HG03520 (cell line): ENCODE results near the gene CRYGC.
"Not testable (repeated sequence)": the region's sequence is repeated elsewhere in the genome, so short reads cannot be mapped to it uniquely, and the experiment has no call there.

ENCODE experiments used
- ATAC-seq: cut with Tn5 transposase; IDR thresholded peaks from one replicate; pipeline ENCODE4 v1.9.1; 2021; ENCODE audit warnings: mild to moderate bottlenecking, moderate library complexity; ENCODE audit not compliant: unreplicated experiment

The CRYGC gene

DNA sequence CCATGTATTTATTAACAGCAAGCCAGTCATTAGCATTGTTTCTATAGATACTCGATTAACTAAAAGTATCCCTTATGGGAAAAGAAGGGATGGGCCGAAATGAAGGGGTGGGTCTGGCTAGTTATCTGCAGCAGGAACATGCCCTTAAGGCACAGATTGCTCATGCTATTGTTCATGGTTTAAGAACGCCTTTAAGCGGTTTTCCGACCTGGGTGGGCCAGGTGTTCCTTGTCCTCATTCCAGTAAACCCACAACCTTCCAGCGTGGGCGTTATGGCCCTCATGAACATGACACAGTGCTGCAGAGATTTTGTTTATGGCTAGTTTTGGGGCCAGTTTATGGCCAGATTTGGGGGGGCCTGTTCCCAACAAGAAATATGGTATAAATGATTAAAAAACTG, 8.7 kb upstream of the CRYGC start:
- not testable (repeated sequence) for ATAC-seq

DNA sequence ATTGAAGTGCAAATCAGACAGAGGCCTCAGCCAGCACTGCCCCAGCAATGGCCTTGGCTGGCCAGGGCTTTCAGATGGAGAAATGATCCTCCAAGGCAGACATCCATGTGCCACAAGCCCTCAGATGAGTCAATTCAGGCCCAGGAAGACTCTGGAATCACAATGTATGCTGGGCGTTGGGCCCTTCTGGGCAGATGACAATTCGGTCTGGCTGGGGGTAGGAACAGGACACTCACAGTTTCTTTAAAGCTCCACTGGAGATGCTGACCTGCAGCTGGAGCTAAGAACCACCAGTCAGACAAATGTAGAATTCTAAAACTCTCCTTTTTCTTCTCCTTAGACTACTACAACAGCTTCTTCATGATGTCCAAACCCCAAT, 7.1 kb upstream of the CRYGC start:
- ATAC-seq, result no peak

DNA sequence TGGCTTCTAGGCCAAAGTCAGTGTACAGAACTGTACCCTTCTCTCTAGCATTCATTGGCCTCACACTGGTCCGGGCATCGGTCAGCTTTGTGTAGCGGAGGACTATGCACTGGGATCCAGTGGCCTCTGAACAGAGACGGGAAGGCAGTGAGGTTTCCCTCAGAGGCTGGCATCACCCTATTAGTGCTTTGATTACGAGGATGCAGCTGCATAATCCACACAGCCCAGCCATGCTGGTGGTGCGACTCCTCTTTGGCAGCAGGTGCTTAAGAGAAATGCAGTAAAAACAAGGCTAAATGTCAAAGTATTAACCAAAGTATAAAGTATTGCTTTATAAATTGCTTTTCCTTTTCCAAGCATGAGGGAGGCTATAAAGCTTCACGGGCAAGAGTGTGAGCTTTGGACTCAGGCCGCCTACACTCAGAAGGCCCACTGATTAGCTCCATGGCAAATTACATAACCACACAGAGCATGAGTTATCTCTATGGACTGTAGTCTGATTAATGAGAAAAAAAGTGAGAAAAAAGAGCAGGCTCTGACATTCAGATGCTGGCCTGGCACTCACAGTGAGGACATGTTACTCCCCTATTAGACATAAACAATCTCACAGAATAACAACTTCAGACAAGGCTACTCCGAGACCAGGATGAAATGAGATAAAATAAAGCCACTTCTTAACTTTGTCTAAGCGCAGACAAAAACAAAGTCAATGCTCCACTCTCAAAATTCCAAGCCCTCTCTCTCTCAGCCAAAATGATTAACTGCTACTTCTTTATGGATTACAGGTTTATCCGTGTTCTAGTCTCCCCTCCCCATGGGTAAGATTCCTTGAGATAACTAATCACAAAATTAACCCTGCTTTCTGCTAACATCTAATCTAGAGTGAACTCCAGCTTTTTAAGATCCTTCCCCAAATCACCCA, 6.4 kb upstream of the CRYGC start:
- no peak for ATAC-seq

DNA sequence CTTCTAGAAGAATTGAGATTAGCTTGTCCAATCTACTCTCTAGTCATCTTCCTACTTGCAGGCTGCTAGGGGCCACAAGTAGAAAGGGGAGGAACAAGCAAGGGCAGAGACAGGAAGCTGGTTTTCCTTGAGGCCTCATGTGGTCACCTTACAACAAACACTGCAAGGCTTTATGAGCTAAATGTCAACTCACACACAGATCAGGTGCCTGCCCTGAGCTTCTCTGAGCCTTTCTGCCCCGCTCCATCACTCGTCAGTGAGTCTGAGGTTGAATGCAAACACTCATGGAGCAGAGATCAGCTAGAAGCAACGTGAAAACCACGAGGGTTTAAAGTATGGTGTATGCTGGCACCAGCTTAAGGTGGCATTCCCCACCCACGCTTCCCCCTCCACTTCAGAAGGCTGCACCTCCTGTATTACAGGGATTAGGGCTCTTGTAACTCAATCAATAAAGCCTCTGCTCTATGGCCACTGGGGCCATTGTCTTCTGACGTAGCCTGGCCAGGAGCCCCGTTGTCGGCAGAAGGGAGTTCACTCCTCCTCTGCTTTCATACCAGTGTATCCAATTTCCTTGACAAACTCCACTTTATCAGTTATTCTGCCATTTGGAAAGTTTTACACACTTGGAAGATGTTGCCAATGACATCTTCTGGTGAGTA, 5.4 kb upstream of the CRYGC start:
- ATAC-seq, result no peak

DNA sequence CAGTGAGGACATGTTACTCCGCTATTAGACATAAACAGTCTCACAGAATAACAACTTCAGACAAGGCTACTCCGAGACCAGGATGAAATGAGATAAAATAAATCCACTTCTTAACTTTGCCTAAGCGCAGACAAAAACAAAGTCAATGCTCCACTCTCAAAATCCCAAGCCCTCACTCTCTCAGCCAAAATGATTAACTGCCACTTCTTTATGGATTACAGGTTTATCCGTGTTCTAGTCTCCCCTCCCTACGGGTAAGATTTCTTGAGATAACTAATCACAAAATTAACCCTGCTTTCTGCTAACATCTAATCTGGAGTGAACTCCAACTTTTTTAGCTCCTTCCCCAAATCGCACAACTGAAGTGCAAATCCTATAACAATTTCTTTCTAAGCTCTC, 1.1 kb upstream of the CRYGC start:
- no peak for ATAC-seq

DNA sequence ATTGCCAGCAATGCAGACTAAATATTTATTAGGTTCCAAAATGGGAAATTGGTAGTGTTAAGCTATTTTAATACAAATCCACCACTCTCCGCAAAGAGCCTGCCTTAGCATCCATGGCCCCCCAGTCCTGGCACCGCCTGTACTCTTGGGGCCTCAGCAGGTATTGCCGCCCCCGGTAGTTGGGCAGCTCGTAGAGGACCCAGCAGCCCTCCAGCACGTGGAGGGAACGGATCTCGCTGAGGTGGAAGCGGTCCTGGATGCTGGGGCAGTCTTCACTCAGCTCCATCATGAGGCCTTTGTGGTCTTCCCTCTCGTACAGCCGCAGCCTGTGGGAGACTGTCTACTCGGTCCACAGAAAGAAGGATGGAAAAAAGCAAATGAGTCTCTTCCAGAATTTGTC, 1.5 kb downstream of the CRYGC start:
- no peak for ATAC-seq

DNA sequence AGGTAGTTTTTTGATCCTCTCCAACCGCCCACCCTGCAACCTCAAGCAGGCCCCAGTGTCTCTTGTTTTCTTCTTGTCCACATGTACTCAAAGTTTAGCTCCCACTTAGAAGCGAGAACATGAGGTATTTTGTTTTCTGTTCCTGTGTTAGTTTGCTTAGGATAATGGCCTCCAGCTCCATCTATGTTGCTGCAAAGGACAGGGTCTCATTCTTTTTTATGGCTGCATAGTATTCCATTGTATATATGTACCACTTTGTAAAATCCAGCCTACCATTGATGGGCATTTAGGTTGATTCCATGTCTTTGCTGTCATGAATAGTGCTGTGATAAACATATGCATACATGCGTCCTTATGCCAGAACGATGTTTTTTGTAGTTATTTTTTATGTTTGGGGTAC, 2.5 kb downstream of the CRYGC start:
- ATAC-seq, result no peak

DNA sequence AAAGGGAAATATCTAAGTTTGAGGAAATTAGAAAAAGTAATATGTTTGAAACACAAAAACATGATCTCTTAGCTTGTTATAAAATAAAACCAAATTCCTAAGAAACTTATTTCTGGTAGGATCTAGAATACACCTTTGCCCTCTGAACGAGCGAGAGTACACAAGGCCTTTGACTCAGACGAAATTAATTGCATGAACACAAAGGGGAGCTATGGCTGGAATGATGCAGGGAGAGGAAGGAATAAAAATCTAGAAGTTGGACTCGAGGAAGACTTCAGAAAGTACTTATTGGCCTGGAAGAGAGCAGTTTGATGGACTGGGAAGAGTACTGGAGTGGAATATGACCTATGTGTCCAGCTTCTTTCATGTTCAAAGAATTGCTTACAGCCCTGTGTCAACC, 4.4 kb downstream of the CRYGC start:
- no peak for ATAC-seq

DNA sequence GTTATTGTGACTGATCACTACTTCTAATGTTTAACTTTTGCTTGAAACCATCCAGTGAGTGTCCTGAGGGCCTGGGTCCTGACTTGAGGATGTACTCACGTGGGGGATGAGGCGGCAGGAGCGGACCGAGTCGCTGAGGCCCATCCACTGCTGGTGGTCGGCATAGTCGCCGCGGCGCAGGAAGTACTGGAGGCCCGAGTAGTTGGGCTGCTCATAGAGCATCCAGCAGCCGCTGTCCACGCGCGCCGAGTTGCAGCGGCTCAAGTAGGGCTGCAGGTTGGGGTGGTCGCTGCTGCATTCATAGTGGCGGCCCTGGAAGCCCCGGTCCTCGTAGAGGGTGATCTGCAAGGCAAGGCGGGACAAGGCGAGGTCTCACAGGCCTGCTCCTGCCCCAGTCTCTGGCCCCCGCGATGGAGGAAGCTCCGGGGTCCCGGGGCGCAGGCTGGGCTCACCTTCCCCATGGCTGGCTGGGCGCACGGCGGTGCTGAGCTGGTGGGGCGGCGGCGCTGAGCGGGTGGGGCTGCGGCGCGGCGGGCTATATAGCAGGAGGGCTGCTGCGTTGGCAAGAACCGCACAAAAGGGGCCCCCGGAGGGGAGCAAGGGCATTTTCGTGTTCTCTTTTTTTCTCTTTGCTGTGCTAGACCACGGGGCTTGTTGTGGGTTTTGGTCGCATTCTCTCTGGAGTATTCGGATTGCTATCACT, 5.5 kb downstream of the CRYGC start, which contains the start of gene CRYGD:
Gene CRYGD (minus strand): TSS at position 512 of the 703 bp plus-strand sequence. CDS start 51 bp downstream, at position 461.
- not testable (repeated sequence) for ATAC-seq

DNA sequence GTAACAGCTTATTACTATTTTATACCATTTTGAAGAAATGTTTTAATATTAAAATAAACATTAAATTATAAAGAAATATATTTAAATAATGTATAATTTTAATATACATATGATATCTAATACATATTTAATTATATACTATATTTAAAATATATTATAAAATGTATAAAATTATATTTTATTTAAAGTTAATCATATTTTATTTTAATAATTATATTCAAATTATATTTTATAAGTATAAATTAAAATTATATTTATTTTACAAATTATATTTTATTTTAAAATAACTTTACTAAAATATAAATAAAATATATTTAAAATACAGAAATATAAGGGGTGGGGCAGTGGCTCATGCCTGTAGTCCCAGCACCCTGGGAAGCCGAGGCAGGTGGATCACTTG, 7.4 kb downstream of the CRYGC start:
- no peak for ATAC-seq

DNA sequence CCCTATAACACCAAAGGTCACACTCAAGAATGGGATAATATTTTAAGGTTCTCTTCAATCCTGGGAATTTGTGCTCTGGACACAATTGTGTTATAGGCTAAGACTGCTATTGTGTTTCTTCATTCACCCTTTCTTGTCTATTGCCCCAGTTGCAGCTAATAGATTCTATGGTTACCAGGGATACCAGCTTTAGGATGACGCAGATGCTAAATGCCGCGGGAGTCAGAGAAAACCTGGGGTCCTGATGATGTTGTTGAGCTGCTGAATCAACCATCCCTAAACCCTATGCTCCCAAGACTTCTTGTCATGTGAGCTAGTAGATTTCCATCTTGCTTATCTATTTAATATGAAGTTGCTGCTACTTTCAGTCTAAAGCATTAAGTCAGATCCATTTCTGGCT, 10.7 kb downstream of the CRYGC start:
- no peak for ATAC-seq

DNA sequence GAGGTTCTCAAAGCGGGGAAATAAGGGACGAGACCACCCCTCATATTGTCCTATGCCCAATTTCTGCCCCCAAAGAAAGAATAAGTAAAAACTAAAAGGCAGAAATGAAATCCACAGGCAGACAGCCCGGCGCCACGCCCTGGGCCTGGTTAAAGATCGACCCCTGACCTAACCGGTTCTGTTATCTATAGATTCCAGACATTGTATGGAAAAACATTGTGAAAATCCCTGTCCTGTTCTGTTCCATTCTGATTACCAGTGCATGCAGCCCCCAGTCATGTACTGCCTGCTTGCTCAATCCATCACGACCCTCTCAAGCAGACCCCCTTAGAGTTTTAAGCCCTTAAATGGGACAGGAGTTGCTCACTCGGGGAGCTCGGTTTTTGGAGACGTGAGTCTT, 12.2 kb downstream of the CRYGC start:
- not testable (repeated sequence) for ATAC-seq

DNA sequence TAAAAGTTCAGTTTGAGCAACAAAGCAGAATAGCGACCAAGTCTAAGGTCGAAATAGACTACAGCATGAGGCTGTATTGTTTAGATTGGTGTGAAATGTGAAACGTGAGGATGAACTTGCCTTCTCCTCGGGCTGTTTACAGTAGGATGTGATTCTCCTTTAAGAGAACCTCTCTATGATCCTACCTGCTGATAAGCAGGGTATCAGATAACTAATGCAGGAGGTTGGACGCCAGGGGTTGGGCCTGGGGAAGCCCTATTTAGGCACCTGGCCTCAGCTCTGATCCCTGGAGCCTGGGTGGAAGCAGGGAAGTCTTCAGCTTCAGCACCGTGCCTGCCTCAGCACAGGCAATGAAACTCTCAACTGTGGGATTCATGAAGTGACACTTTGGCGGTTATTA, 16.7 kb downstream of the CRYGC start:
- ATAC-seq, result no peak

DNA sequence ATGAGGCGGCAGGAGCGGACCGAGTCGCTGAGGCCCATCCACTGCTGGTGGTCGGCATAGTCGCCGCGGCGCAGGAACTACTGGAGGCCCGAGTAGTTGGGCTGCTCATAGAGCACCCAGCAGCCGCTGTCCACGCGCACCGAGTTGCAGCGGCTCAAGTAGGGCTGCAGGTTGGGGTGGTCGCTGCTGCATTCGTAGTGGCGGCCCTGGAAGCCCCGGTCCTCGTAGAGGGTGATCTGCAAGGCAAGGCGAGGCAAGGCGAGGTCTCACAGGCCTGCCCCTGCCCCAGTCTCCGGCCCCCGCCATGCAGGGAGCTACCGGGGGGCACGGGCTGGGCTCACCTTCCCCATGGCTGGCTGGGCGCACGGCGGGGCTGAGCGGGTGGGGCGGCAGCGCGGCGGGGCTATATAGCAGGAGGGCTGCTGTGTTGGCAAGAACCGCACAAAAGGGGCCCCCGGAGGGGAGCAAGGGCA, 17.3 kb downstream of the CRYGC start:
- not testable (repeated sequence) for ATAC-seq

DNA sequence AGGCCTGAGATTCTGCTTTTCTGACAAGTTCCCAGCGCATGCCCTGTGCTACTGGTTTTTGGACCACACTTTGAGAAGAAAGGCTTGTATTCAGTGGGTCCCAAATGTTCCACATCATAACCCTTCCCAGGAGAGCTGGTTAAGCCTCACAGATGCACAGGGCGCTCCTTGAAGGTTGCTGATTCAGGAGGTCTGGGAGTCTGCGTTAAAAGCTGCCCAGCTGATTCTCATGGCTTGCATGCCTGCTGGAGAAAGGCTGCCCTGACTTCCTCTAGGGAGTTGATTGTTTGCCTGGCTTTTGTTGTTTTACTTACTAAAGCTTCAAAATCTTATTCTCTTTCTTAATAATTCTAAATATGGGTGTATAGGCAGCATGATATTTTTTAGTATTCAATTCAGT, 26.0 kb downstream of the CRYGC start:
- no peak for ATAC-seq

DNA sequence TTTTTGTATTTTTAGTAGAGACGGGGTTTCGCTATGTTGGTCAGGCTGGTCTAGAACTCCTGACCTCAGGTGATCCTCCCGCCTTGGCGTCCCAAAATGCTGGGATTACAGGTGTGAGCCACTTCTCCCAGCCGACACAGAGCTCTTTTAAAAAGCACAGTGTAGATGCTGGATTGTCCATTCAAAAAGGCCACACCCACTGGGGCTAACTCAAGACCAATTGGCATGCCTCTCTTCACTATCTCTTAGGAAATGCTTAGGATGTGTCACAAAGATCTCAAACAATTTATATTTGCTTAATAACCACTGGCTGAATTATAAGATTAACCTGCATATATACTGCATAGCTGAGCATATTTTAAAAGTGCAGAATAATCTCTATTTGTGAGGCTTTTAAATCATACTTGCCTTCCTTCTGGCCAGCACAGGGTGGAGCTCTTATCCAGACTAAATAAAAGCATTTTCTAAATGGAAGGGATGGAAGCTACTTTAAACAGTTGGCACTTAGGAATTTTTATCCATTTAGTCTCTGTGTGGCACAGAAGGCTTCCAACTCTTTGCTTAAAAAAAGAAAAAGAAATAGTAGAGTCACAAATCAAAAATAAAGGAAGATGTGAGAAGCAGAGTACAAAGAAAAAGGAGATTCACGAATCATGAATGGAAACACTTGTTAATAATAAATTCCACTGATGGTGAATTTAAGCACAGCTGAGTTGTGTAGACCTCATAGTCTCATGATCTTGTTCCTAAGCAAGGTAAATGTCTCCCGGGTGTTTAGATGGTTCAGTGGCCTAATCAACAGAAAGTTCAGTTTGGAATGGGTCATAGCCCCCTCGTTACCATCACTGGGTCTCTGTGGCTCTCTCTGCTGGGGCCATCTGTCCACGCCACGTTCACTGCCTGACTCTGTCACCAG, 27.7 kb downstream of the CRYGC start:
- no peak for ATAC-seq

DNA sequence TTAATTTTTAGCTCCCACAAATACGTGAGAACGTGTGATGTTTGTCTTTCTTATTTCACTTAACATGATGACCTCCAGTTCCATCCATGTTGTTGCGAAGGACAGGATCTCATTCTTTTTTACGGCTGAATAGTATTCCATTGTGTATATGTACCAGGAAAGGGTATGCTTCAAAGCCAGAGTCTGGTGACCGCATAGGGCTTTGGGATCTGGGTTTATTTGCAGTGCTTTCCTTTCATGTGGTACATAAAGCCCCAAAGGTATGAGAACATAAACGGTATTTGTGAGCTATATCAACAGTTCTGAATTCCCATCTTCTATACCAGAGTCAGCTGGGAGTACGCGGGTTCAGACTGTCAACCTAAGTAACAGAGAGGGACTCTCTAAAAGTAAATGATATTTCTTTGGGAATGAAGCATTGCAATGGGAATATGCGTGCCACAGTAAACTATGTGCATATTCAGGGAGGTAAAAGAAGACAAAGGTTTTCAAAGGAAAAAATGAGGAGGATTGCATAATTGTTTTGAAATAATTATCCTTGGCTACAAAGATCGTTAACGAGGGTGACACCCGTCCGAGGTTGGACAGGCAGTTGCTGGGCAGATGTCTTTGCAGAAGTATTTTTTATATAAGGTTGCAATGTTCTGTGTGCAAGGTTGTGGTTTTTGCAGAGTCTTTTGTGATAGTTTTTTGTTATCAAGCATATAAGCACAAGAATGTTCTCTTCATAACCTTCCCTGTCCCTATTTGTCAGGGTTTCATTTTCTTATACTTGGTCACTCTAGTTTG, 29.8 kb downstream of the CRYGC start:
- ATAC-seq, result no peak

DNA sequence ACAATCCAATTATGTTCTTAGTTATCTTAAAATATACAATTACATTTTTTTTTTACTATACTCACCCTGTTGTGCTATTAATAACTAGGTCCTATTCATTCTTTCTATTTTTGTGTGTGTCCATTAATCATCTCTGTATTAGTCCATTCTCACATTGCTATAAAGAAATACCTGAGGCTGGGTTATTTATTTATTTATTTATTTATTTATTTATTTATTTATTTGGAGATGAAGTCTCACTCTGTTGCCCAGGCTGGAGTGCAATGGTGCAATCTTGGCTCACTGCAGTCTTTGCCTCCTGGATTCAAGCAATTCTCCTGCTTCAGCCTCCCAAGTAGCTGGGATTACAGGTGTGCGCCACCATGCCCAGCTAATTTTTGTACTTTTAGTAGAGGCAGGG, 30.9 kb downstream of the CRYGC start:
- ATAC-seq, result not testable (repeated sequence)

DNA sequence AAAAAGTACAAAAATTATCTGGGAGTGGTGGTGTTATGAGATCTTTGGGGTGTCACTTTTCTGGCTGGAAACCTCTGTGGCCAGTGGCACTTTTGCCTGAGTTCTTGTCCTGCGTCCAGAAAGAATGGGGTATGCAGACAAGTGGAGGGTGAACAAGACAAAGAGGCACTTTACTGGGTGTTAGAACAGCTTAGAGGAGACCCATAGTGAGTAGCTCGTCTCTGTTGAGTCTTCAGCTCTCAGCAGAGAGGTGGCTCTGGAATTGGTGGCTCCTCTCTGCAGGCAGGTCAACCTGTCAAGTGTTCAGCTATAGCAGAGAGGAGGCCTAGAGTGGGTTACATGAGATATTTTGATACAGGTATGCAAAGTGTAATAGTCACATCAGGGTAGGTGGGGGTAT, 31.4 kb downstream of the CRYGC start:
- ATAC-seq, result no peak

DNA sequence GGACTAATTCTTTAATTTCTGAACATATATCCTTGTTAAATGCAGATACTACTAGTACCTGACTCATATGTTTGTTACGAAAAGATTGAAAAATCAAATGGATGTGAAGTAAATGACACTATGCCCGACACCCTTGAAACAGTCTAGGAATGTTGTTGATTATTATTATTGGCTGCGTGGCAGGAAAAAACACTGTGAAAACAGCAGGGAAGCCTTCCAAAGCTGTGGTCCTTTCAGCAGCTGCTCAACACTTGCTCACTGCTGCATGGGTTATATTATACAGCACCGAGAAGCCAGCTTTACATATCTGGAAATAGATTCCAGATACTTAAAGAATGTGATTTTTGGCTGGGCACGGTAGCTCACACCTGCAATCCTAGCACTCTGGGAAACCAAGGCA, 31.8 kb downstream of the CRYGC start:
- ATAC-seq, result no peak
